Measurements from ENCODE around the gene KCNQ4.

DNA sequence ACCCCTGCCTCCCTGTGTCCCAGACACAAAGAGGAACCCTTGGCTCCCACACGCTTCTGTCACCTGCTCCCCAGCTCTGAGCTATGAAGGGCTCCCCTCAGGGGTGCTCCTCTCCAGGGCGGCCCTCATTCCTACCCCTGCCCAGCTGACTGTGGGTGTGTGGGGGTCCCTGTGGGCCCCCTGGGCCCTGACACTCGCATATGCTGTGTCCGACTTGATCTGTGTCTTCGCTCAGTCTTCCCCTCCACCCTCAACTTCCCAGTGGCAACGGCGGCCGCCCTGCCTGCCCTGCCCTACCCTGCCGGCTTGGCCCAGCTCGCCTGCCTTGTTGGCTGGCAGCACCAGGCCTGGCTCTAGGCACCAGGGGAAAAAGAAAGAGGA lies 1.2 kb downstream of the KCNQ4 start:
- TF ChIP-seq, protein P1, sequence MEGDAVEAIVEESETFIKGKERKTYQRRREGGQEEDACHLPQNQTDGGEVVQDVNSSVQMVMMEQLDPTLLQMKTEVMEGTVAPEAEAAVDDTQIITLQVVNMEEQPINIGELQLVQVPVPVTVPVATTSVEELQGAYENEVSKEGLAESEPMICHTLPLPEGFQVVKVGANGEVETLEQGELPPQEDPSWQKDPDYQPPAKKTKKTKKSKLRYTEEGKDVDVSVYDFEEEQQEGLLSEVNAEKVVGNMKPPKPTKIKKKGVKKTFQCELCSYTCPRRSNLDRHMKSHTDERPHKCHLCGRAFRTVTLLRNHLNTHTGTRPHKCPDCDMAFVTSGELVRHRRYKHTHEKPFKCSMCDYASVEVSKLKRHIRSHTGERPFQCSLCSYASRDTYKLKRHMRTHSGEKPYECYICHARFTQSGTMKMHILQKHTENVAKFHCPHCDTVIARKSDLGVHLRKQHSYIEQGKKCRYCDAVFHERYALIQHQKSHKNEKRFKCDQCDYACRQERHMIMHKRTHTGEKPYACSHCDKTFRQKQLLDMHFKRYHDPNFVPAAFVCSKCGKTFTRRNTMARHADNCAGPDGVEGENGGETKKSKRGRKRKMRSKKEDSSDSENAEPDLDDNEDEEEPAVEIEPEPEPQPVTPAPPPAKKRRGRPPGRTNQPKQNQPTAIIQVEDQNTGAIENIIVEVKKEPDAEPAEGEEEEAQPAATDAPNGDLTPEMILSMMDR (IDR thresholded peaks at IDR 0.05): no peak
- TF ChIP-seq POLR2A (IDR thresholded peaks at IDR 0.05): no peak
